BE2C (cell line): ENCODE data around the gene PICK1.
A peak's percentile ranks its signal among the peaks of the same experiment; 100 is the strongest.
"Not testable (repeated sequence)": the region's sequence is repeated elsewhere in the genome, so short reads cannot be mapped to it uniquely, and the experiment has no call there.

Experiments
- DNase-seq: peaks from one replicate; pipeline ENCODE4 v3.0.0-alpha.2; 2020
- H3K27me3 ChIP-seq: fragments of 250-450 bp; sonication (Bioruptor Pico); 2 replicates; pipeline ENCODE4 v1.5.1; 2020; ENCODE audit warnings: mild to moderate bottlenecking
- H3K36me3 ChIP-seq: fragments of 250-450 bp; sonication (Bioruptor Pico); 2 replicates; pipeline ENCODE4 v1.5.1; 2020; ENCODE audit warnings: mild to moderate bottlenecking
- H3K4me1 ChIP-seq: fragments of 250-450 bp; sonication (Bioruptor Pico); 2 replicates; pipeline ENCODE4 v1.5.1; 2020
- H3K4me3 ChIP-seq: 2 replicates; pipeline ENCODE4 v1.5.1; 2011; ENCODE audit warnings: low read depth, low read length
- H3K9me3 ChIP-seq: fragments of 250-450 bp; sonication (Bioruptor Pico); 2 replicates; pipeline ENCODE4 v1.5.1; 2020
- CTCF ChIP-seq: IDR thresholded peaks from 2 replicates; pipeline ENCODE4 v1.5.1; 2012; ENCODE audit warnings: mild to moderate bottlenecking, low read depth, low read length

PICK1 gene

GRCh38 chr22:38077595-38077994 lies 20.4 kb downstream of the PICK1 start:
- Histone ChIP-seq H3K27me3 (peaks cover 14% of the 10 kb centered on the region), H3K4me3 (no peak overlapping the region), H3K36me3 (no peaks in the 10 kb centered on the region; the same call in 1 of the 2 replicates), H3K9me3 (no peaks in the 10 kb centered on the region), H3K4me1 (no peaks in the 10 kb centered on the region)
- TF ChIP-seq CTCF = no peak
- no peak for DNase-seq

DNA sequence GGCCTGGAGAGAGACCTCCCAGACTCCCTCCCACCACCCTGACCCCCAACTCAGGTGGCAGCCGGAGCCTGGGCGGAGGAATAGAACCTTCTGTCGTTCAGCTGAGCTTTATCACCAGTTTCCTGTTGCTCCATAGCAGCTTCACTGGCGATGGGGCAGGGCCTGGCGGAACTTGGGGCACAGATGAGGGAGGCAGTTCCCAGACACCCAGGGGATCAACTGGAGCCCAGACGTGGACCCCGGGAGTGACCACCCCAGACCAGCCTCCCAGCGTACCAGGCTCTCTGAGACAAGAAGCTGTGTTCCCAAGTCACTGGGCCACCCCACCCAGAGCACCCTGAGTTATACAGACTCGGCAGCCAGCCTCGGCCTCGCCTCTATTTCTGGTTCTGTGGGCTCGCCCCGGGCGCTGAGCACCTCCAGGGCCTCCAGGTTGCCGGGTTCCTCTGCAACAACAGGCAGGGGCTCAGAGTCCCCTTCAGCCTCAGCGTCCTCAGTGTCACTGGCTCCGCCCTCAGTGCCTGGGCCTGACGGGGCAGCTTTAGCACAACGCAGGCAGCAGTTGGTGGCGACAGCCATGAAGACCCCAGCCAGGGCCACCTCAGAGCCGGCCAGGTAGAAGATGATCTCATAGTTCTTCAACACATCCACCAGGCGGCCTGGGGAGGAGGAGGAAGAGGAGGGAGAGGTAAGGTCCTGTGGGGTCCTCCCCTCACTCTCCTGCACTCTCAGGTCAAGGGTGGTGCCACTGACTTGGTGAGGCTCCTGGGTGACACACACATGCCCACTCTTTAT lies 21.0 kb downstream of the PICK1 start:
- Histone ChIP-seq H3K27me3 (peaks cover 14% of the 10 kb centered on the region), H3K36me3 (no peaks in the 10 kb centered on the region), H3K4me1 (no peaks in the 10 kb centered on the region), H3K9me3 (no peaks in the 10 kb centered on the region), H3K4me3 (no peak overlapping the region)
- no peak for TF ChIP-seq CTCF
- no peak for DNase-seq

DNA sequence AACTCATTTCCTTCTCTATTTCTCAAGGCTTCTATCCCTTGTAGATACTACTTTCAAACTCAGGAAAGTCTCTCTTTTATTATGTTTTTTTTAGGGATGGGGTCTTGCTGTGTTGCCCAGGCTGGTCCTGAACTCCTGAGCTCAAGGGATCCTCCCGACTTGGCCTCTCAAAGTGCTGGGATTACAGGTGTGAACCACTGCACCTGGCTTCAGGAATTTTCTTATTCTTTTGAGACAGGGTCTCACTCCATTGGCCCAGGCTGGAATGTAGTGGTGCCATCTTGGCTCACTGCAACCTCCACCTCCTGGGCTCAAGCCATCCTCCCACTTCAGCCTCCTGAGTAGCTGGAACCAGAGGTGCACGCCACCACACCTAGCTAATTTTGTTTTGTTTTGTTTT lies 22.0 kb downstream of the PICK1 start:
- not testable (repeated sequence) for H3K9me3 ChIP-seq, H3K4me3 ChIP-seq, H3K36me3 ChIP-seq, H3K4me1 ChIP-seq, DNase-seq
- peaks cover 14% of the 10 kb centered on the region for H3K27me3 ChIP-seq

GRCh38 chr22:38079804-38080203 lies 22.6 kb downstream of the PICK1 start:
- Histone ChIP-seq H3K36me3 (no peaks in the 10 kb centered on the region), H3K4me1 (no peaks in the 10 kb centered on the region), H3K4me3 (no peak overlapping the region), H3K9me3 (no peaks in the 10 kb centered on the region), H3K27me3 (peaks cover 14% of the 10 kb centered on the region)
- no peak for TF ChIP-seq CTCF
- no peak for DNase-seq

GRCh38 chr22:38080474-38080849 lies 23.3 kb downstream of the PICK1 start:
- no peak overlapping the region for H3K4me3 ChIP-seq

DNA sequence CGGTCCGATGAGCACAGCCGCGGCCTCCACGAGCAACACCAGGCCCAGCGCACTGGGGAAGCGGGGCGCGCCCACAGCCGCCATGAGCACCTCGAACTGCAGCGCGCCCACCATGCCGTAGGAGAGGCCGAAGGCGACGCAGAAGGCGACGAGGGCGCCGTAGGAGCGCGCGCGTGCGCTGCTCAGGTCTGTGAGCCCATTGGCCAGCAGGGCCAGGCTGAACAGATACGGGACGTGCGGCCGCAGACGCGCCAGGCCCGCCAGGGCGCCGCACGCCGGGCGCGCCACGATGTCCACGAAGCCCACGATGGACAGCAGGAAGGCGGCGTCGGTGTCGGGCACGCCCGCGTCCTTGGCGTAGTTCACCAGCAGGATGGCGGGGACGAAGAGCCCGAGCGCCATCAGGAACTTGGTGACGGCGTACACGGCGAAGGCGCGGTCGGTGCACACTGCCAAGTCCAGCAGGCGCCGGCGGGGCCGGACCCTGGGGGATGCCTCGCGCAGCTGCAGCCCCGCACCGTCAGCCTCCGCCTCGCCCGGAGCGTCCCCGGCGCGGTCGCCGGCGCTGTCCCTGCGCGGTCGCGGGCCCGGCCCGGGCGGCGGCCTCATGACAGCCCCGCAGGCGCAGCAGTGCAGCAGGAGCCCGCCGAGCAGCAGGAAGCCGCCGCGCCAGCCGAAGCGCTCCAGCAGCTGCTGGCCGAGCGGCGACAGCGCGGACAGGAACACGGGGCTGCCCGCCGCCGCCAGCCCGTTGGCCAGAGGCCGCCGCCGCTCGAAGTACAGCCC lies 23.8 kb downstream of the PICK1 start:
- TF ChIP-seq CTCF = no peak

More at GRCh38 chr22:38080474-38080849, 23.3 kb downstream of the PICK1 start:
- no peaks in the 10 kb centered on the region for H3K9me3 ChIP-seq
- TF ChIP-seq CTCF = no peak
- DNase-seq = no peak
- peaks cover 14% of the 10 kb centered on the region for H3K27me3 ChIP-seq
- H3K4me1 ChIP-seq = no peaks in the 10 kb centered on the region
- H3K36me3 ChIP-seq = no peaks in the 10 kb centered on the region

More for the DNA sequence above, 23.8 kb downstream of the PICK1 start:
- H3K27me3 ChIP-seq = peaks cover 14% of the 10 kb centered on the region
- peak overlapping the region; percentile 34 for H3K4me3 ChIP-seq
- no peaks in the 10 kb centered on the region for H3K4me1 ChIP-seq
- H3K36me3 ChIP-seq = no peaks in the 10 kb centered on the region
- no peaks in the 10 kb centered on the region for H3K9me3 ChIP-seq
- peak; percentile 64 for DNase-seq
